GM12878 (cell line): ENCODE data around the gene PACSIN3. TPM values are rescaled to one million over a fixed set of nuclear protein-coding genes. Genes with fewer than 3 reads are reported as not detected.
A peak's percentile ranks its signal among the peaks of the same experiment; 100 is the strongest.

Source experiments
- ATAC-seq: fragments of 200-7000 bp; cut with Tn5 transposase; 3 replicates; pipeline ENCODE4 v1.9.1; 2020; ENCODE audit warnings: mild to moderate bottlenecking, moderate library complexity
- BruUV-seq: library from RNA; stranded (reverse); fragments of 400-500 nt; replicated peaks from 2 replicates; lab custom pipeline; 2021; lab: Mats Ljungman, UMichigan
- CTCF ChIA-PET: fragments of 300-600 bp; sonication (Branson Sonifier 250); formaldehyde crosslinking; extraction: SDS; loops from one replicate; lab custom pipeline; 2021; ENCODE audit warnings: inconsistent platforms; lab: Yijun Ruan, JAX
- POLR2A ChIA-PET: fragments of 350-600 bp; formaldehyde crosslinking; extraction: SDS; loops from one replicate; lab custom pipeline; 2021; ENCODE audit warnings: inconsistent platforms; lab: Charles Lee
- RAD21 ChIA-PET: fragments of 300-600 bp; sonication (Branson Sonifier 250); formaldehyde crosslinking; loops from one replicate; lab custom pipeline; 2023; ENCODE audit warnings: antibody characterized with exemption; ENCODE audit not compliant: unreplicated experiment; lab: Charles Lee
- SMC1A ChIA-PET: fragments of 300-600 bp; sonication (Branson Sonifier 250); formaldehyde crosslinking; loops from one replicate; lab custom pipeline; 2023; ENCODE audit not compliant: unreplicated experiment, uncharacterized antibody; lab: Charles Lee
- DNase-seq: peaks from one replicate; pipeline ENCODE4 v3.0.0-alpha.2; 2011; ENCODE audit warnings: low read depth, low spot score
- FAIRE-seq: peaks from 3 replicates; lab custom pipeline; 2011; peaks lifted over from hg19 to GRCh38; lab: Jason Lieb, UNC
- H2AFZ ChIP-seq: 2 replicates; pipeline ENCODE4 v1.6.0; 2011; ENCODE audit warnings: low read depth, low read length, control low read depth; ENCODE audit not compliant: control insufficient read depth
- H3K27ac ChIP-seq: 2 replicates; pipeline ENCODE4 v1.5.1; 2011; ENCODE audit warnings: control low read depth; ENCODE audit not compliant: control insufficient read depth, insufficient read depth
- H3K27me3 ChIP-seq, 2 experiments: replicated peaks in 1 of 2; 2 replicates each; pipeline versions ENCODE4 v1.6.0 to v1.6.1; 2011; ENCODE audit warnings: low read length in 1 of 2; ENCODE audit not compliant: control insufficient read depth in 2 of 2, insufficient read depth in 2 of 2
- H3K36me3 ChIP-seq, 2 experiments: 2 replicates each; pipeline ENCODE4 v1.5.1; 2011; ENCODE audit warnings: low read length in 1 of 2; ENCODE audit not compliant: control insufficient read depth in 2 of 2, insufficient read depth in 2 of 2
- H3K4me1 ChIP-seq: 2 replicates; pipeline ENCODE4 v1.6.1; 2011; ENCODE audit warnings: mild to moderate bottlenecking, low read length, moderate library complexity, mixed read lengths; ENCODE audit not compliant: control insufficient read depth, insufficient read depth
- H3K4me2 ChIP-seq: 2 replicates; pipeline ENCODE4 v1.6.0; 2011; ENCODE audit warnings: control low read depth; ENCODE audit not compliant: control insufficient read depth, insufficient read depth
- H3K4me3 ChIP-seq: fragments of 200-600 bp; sonication (generic); 2 replicates; pipeline ENCODE4 v1.5.1; 2016
- H3K79me2 ChIP-seq: 2 replicates; pipeline ENCODE4 v1.6.0; 2011; ENCODE audit warnings: low read length; ENCODE audit not compliant: control insufficient read depth, insufficient read depth
- H3K9ac ChIP-seq: 2 replicates; pipeline ENCODE4 v1.8.0; 2011; ENCODE audit warnings: low read length, control low read depth, mixed read lengths; ENCODE audit not compliant: control insufficient read depth, insufficient read depth
- H3K9me3 ChIP-seq: replicated peaks from 3 replicates; pipeline ENCODE4 v1.5.1; 2011; ENCODE audit warnings: mild to moderate bottlenecking, low read length; ENCODE audit not compliant: control insufficient read depth, insufficient read depth
- H4K20me1 ChIP-seq: 2 replicates; pipeline ENCODE4 v1.6.0; 2011; ENCODE audit not compliant: control insufficient read depth, insufficient read depth
- DPF2 ChIP-seq: fragments of 450-650 bp; IDR thresholded peaks from 2 replicates; pipeline ENCODE4 v1.6.1; 2017; ENCODE audit warnings: mild to moderate bottlenecking
- GATAD2B ChIP-seq: fragments of 450-650 bp; conservative IDR thresholded peaks from 2 replicates; pipeline ENCODE4 v1.6.1; 2017; ENCODE audit warnings: low read depth, mild to moderate bottlenecking, moderate library complexity
- HDAC6 ChIP-seq: fragments of 200-600 bp; sonication (generic); IDR thresholded peaks from one replicate; pipeline ENCODE4 v1.8.0; 2017; ENCODE audit warnings: antibody characterized with exemption; ENCODE audit not compliant: unreplicated experiment
- MEF2B ChIP-seq: fragments of 450-650 bp; IDR thresholded peaks from 2 replicates; pipeline ENCODE4 v1.6.1; 2018; ENCODE audit warnings: mild to moderate bottlenecking, moderate library complexity; ENCODE audit not compliant: partially characterized antibody, poor library complexity, severe bottlenecking
- RUNX3 ChIP-seq: IDR thresholded peaks from 2 replicates; pipeline ENCODE4 v1.6.1; 2012; ENCODE audit warnings: low read length, inconsistent platforms
- TBL1XR1 ChIP-seq: IDR thresholded peaks from 2 replicates; pipeline ENCODE4 v1.6.1; 2012; ENCODE audit warnings: low read depth, low read length, improper control_type of control experiment
- WGBS: methylation state at CpG from one replicate; pipeline ENCODE4 v1.1.6; 2016; ENCODE audit warnings: low lambda C conversion rate; ENCODE audit not compliant: insufficient replicate concordance, insufficient coverage; ENCODE audit errors: missing lambda C conversion rate; 5-methylcytosine and 5-hydroxymethylcytosine counted together
- in situ Hi-C: fragments of 300-500 bp; cut with MboI; formaldehyde crosslinking; loops from 9 replicates; pipeline ENCODE4 v1.14.3; 2018; ENCODE audit warnings: mixed read lengths
- intact Hi-C: fragments of 100-400 bp; cut with micrococcal nuclease; formaldehyde crosslinking; loops from one replicate; pipeline ENCODE4 v1.14.2; 2022; ENCODE audit not compliant: unreplicated experiment
- polyA plus RNA-seq, 11 experiments: library from polyadenylated mRNA; depleted of rRNA in 4 of 11; unstranded in 6 of 11; stranded (reverse) in 5 of 11; fragments of >200 nt; fragmentation: Nextera tagmentation in 4 of 11; fragmentation: Illumina TruSeq in 1 of 11; extraction: Ambion mirVana in 4 of 11; extraction: Trizol in 1 of 11; gene quantifications; 1 replicate in 1 of 11; 2 replicates in 10 of 11; pipeline versions ENCODE4 v1.2.1 to v1.2.3, GENCODE V29; 2011 to 2016; ENCODE audit warnings: inconsistent platforms in 2 of 11, missing spikeins in 2 of 11, low read depth in 1 of 11
- total RNA-seq, 4 experiments: library from RNA; depleted of rRNA in 3 of 4; stranded (reverse); fragments of >200 nt in 3 of 4; fragmentation: Illumina TruSeq in 1 of 4; extraction: Trizol in 1 of 4; gene quantifications; 2 replicates each; pipeline versions ENCODE4 v1.2.1 to v1.2.3, GENCODE V29; 2013 to 2021

PACSIN3 gene
- total and polyA plus RNA-seq, 10 of the 15 experiments (the other 5 are each of a cell fraction or from before 2014, with no cell fraction given) = 0.05 to 0.82 (median 0.22) TPM; not detected in 1

DNA sequence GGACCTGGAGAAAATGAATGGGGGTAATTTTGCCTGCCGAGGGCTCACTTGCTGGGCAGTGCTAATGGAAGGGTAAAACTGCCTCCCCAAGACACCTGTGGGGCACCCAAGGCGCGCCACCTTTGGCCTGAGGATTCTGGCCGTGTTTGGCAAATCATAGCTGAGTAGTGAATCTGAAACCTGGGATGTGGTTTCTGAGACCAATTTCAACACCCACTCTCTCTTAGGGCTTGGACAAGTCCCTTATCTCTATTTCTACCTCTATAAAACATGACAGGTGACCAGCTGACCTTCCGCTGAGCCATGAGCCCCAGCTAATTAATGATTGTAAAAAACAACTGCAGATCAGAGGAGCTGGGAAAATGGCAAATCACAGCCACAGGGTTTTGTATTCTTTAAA lies 1.5 kb upstream of the PACSIN3 start:
- in situ Hi-C loops (no loop called here), intact Hi-C loops (no loop called here)
- H2AFZ ChIP-seq = no peak overlapping the region
- peaks cover 0 to 13% of the 10 kb centered on the region in 2 experiments; a peak in 3 of 4 replicates for H3K27me3 ChIP-seq
- H3K9me3 ChIP-seq = no peaks in the 10 kb centered on the region
- CTCF ChIA-PET = interaction anchor here (1.1 to 3.1 kb wide), 3 partner anchors 9 to 71 kb away, joined by 4 to 17 read pairs (median 15); no protein-coding TSS in a partner anchor
- ATAC-seq (peak; percentile 31), DNase-seq (no peak), FAIRE-seq (no peak)
- H4K20me1 ChIP-seq = no peaks in the 10 kb centered on the region
- H3K36me3 ChIP-seq = no peaks in the 10 kb centered on the region
- H3K79me2 ChIP-seq = no peaks in the 10 kb centered on the region
- 8% methylated on average over 5 of the region's 5 CpGs for WGBS
- TF ChIP-seq RUNX3 (0 out of 2 replicates have a peak, but pooled peaks have one; percentile 25), DPF2 (no peak)
- peak overlapping the region; percentile 94; the same call in 1 of the 2 replicates for H3K4me2 ChIP-seq
- H3K4me1 ChIP-seq = peaks cover 11% of the 10 kb centered on the region
- SMC1A ChIA-PET = interaction anchor here (0.6 to 2.0 kb wide), 6 partner anchors 9 to 72 kb away, joined by 3 to 10 read pairs (median 3); no protein-coding TSS in a partner anchor
- POLR2A ChIA-PET = interaction anchor here (1.1 to 1.3 kb wide), 2 partner anchors 10 to 27 kb away, joined by 3 to 4 read pairs; partner anchors contain the start of gene DDB2
- no peak overlapping the region for H3K4me3 ChIP-seq
- BruUV-seq = no TSS peak
- no peak overlapping the region for H3K9ac ChIP-seq
- H3K27ac ChIP-seq = no peak overlapping the region
- RAD21 ChIA-PET = interaction anchor here (1.1 kb wide), 1 partner anchor 72 kb away, joined by 5 read pairs; no protein-coding TSS in a partner anchor

DNA sequence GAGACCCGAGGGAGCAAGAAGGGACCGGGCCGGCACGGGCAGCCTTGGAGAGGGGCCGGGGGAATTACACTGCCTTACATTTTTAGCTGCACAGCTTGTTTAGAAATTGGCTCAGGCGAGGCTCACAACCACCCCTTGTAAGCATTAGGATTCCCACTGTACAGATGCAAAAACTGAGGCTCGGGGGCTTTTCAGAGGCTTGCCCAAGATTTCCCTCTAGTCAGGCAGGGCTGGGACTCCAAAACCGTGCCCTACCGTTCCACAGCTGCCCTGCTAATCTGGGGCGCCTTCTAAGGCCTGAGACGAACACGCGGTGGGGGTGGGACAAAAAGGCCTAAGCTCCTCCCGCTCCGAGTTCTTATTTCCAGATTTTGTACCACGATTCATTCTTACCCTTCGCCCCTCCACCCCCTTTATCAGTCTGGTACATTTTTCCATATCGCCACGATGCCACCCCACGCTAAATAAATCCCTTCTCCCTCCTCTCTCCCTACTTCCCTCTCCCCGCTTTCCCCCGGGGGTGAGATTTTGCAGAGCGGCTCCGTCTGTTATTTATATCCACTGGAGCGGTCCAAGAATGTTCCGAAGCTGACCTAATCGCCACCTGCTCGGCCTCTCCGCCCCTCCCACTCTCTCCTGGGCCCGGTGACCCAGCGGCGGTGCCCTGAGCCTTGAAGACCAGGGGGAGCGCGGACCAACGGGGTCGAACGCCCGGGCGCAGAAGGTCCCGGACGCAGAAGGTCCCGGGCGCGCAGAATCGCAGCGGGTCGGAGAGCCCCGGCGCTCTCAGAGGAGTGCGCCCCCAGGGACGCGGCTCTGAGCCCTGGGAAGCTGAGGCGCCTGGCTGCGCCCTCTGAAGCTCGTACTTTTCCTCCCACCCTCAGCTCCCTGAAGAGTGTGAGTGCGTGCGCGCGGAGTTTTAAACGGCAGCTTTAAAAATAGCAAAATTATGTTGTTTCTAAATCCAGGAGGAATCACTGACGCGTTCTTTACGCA lies 764 bp upstream of the PACSIN3 start:
- H3K27ac ChIP-seq = no peak overlapping the region
- FAIRE-seq (no peak), ATAC-seq (peak; percentile 70), DNase-seq (no peak)
- H3K4me2 ChIP-seq = peak overlapping the region; percentile 94
- H4K20me1 ChIP-seq = no peaks in the 10 kb centered on the region
- peak overlapping the region; percentile 56 for H3K4me3 ChIP-seq
- ChIA-PET POLR2A (interaction anchor here (1.1 to 1.3 kb wide), 2 partner anchors 9 to 28 kb away, joined by 3 to 4 read pairs; partner anchors contain the start of gene DDB2), SMC1A (interaction anchor here (1.0 to 2.0 kb wide), 6 partner anchors 17 to 72 kb away, joined by 3 to 10 read pairs (median 3); no protein-coding TSS in a partner anchor)
- BruUV-seq = no TSS peak
- H3K27me3 ChIP-seq = peaks cover 0 to 13% of the 10 kb centered on the region in 2 experiments; a peak in 3 of 4 replicates
- H2AFZ ChIP-seq = peak overlapping the region; percentile 56
- intact Hi-C loops = no loop called here
- no peaks in the 10 kb centered on the region for H3K36me3 ChIP-seq
- TF ChIP-seq GATAD2B = 0 out of 2 replicates have a peak, but pooled peaks have one; percentile 27
- TF ChIP-seq TBL1XR1 = no peak
- TF ChIP-seq MEF2B = peak; percentile 82
- peak; percentile 95 for TF ChIP-seq HDAC6
- TF ChIP-seq, all 136 proteins: peak for 3
- peak overlapping the region; percentile 22; the same call in 1 of the 2 replicates for H3K9ac ChIP-seq
- no peaks in the 10 kb centered on the region for H3K79me2 ChIP-seq
- H3K9me3 ChIP-seq = no peaks in the 10 kb centered on the region
- 4% methylated on average over 63 of the region's 63 CpGs for WGBS
- CTCF ChIA-PET = interaction anchor here (1.1 to 3.1 kb wide), 3 partner anchors 8 to 72 kb away, joined by 4 to 17 read pairs (median 15); no protein-coding TSS in a partner anchor
- in situ Hi-C loops = no loop called here
- H3K4me1 ChIP-seq = peaks cover 11% of the 10 kb centered on the region
- RAD21 ChIA-PET = interaction anchor here (0.8 to 1.1 kb wide), 3 partner anchors 27 to 73 kb away, joined by 4 to 5 read pairs (median 5); no protein-coding TSS in a partner anchor
